Measurements from ENCODE around the gene ANKFN1.

DNA sequence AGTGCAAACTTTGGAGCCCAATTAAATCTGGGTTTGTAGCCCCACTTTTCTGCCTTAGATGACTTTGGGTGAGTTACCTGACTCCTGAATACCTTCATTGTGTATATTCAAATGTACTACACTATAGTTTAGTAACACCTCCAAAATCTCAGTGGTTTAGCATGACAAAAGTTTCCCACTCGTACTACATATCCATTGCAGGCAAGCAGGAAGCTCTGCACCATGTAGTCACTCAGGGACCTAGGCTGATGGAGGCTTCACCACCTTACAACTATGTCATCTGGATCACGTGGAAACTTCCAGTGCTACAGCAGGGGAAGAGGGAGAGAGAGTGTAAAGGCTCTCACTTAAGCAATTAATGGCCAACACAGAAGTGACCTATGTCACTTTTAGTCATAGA is 14.2 kb downstream of the ANKFN1 start:
- TF ChIP-seq, protein P1, sequence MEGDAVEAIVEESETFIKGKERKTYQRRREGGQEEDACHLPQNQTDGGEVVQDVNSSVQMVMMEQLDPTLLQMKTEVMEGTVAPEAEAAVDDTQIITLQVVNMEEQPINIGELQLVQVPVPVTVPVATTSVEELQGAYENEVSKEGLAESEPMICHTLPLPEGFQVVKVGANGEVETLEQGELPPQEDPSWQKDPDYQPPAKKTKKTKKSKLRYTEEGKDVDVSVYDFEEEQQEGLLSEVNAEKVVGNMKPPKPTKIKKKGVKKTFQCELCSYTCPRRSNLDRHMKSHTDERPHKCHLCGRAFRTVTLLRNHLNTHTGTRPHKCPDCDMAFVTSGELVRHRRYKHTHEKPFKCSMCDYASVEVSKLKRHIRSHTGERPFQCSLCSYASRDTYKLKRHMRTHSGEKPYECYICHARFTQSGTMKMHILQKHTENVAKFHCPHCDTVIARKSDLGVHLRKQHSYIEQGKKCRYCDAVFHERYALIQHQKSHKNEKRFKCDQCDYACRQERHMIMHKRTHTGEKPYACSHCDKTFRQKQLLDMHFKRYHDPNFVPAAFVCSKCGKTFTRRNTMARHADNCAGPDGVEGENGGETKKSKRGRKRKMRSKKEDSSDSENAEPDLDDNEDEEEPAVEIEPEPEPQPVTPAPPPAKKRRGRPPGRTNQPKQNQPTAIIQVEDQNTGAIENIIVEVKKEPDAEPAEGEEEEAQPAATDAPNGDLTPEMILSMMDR (IDR thresholded peaks at IDR 0.05; ENCODE audit: insufficient read depth, low read depth, low read length) = no peak
- no peak for TF ChIP-seq EZH2 (IDR thresholded peaks at IDR 0.05; ENCODE audit: insufficient read depth, low read length)
